Esophagus squamous epithelium (tissue), 5 donors: Measurements from ENCODE around the gene PLA2G4B. TPM values are rescaled to one million over a fixed set of nuclear protein-coding genes. Genes with fewer than 3 reads are reported as not detected.

Source experiments
- DNase-seq: peaks from one replicate; lab custom pipeline; 2025; lab: John Stamatoyannopoulos, UW
- H3K27ac ChIP-seq, 4 donors: fragments of 200-600 bp; sonication (generic); one replicate each; pipeline ENCODE4 v1.5.1; 2016 to 2019; ENCODE audit warnings: mild to moderate bottlenecking in 1 of 4
- H3K27me3 ChIP-seq, 4 donors: fragments of 200-600 bp; sonication (generic); 1 replicate in 3 of 4; 2 replicates in 1 of 4; pipeline versions ENCODE4 v1.5.1 to v1.6.0; 2017 to 2021; ENCODE audit warnings: antibody characterized with exemption in 1 of 4
- H3K36me3 ChIP-seq, 3 donors: fragments of 200-600 bp; sonication (generic); one replicate each; pipeline ENCODE4 v1.5.1; 2016 to 2019
- H3K4me1 ChIP-seq, 3 donors: fragments of 200-600 bp; sonication (generic); one replicate each; pipeline ENCODE4 v1.5.1; 2017 to 2019
- H3K4me3 ChIP-seq, 4 donors: fragments of 200-600 bp; sonication (generic); 1 replicate in 3 of 4; 2 replicates in 1 of 4; pipeline ENCODE4 v1.5.1; 2016 to 2019; ENCODE audit warnings: mild to moderate bottlenecking in 2 of 4, moderate library complexity in 1 of 4
- H3K9me3 ChIP-seq, 3 donors: fragments of 200-600 bp; sonication (generic); one replicate each; pipeline ENCODE4 v1.5.1; 2016 to 2019
- CTCF ChIP-seq, 6 experiments: fragments of 450-650 bp in 4 of 6; fragments of 200-600 bp in 2 of 6; sonication (generic) in 2 of 6; IDR thresholded peaks; one replicate each; pipeline ENCODE4 v1.5.1; 2016 to 2019; ENCODE audit warnings: antibody characterized with exemption in 6 of 6, mild to moderate bottlenecking in 4 of 6, moderate library complexity in 4 of 6
- POLR2A ChIP-seq, 4 donors: fragments of 450-650 bp; IDR thresholded peaks; one replicate each; pipeline ENCODE4 v1.6.1; 2017; ENCODE audit warnings: antibody characterized with exemption in 4 of 4, mild to moderate bottlenecking in 4 of 4, moderate library complexity in 3 of 4
- WGBS, 2 donors: methylation state at CpG; one replicate each; pipeline ENCODE4 v1.1.5; 2018; 5-methylcytosine and 5-hydroxymethylcytosine counted together
- intact Hi-C: fragments of 100-400 bp; cut with DNase I; formaldehyde crosslinking; loops from one replicate; pipeline ENCODE4 v1.15.0; 2022
- total RNA-seq, 4 donors: library from RNA; depleted of rRNA; stranded (reverse); fragments of >200 nt; gene quantifications; one replicate each; pipeline ENCODE4 v1.1.0, GENCODE V29; 2016
- donor health status: DM: yes; HTN: yes; CAD: no.

Gene PLA2G4B
- total RNA-seq, 4 donors from 2014 or later = 26.5 to 58.9 (median 39.7) TPM

GRCh38 chr15:41836073-41836472 is 2.6 kb upstream of the PLA2G4B start:
- 73% methylated on average over 2 of the region's 6 CpGs; no CpG with 5 or more reads in 1 of the 2 donors for WGBS, 2 donors
- intact Hi-C loops = no loop called here
- peaks cover 37 to 99% (median 52%) of the 10 kb centered on the region in 3 donors for H3K4me1 ChIP-seq

GRCh38 chr15:41836713-41837454 is 1.8 kb upstream of the PLA2G4B start:
- no peak for DNase-seq
- WGBS, 2 donors = 60 to 75% methylated on average over 1 to 7 of the region's 23 CpGs
- H3K4me1 ChIP-seq = peaks cover 38 to 99% (median 45%) of the 10 kb centered on the region in 3 donors
- no peaks in the 10 kb centered on the region for H3K9me3 ChIP-seq
- no peaks in the 10 kb centered on the region for H3K27me3 ChIP-seq
- H3K27ac ChIP-seq = peak overlapping the region; percentile 9 to 92 (median 85)
- TF ChIP-seq POLR2A (IDR thresholded peaks at IDR 0.05) = no peak
- TF ChIP-seq CTCF (IDR thresholded peaks at IDR 0.05) = no peak
- H3K36me3 ChIP-seq = peaks cover 4 to 73% (median 21%) of the 10 kb centered on the region in 3 donors
- H3K4me3 ChIP-seq = no peak overlapping the region
- intact Hi-C loops = no loop called here

More at GRCh38 chr15:41836073-41836472, 2.6 kb upstream of the PLA2G4B start:
- no peak for TF ChIP-seq POLR2A (IDR thresholded peaks at IDR 0.05)
- no peak for TF ChIP-seq CTCF (IDR thresholded peaks at IDR 0.05)
- H3K36me3 ChIP-seq = peaks cover 4 to 73% (median 16%) of the 10 kb centered on the region in 3 donors
- H3K4me3 ChIP-seq = no peak overlapping the region
- H3K27ac ChIP-seq = peak overlapping the region in 3 of 4 donors; percentile 85 to 92 (median 85)
- H3K27me3 ChIP-seq = no peaks in the 10 kb centered on the region
- H3K9me3 ChIP-seq = no peaks in the 10 kb centered on the region
- DNase-seq = no peak

GRCh38 chr15:41839781-41840491 is 1.3 kb downstream of the PLA2G4B start:
- DNase-seq = no peak
- Histone ChIP-seq H3K9me3 (no peaks in the 10 kb centered on the region), H3K27ac (peak overlapping the region; percentile 76 to 92 (median 88)), H3K4me3 (peak overlapping the region; percentile 6 to 40 (median 26)), H3K4me1 (peaks cover 27 to 71% (median 29%) of the 10 kb centered on the region in 3 donors), H3K27me3 (no peaks in the 10 kb centered on the region), H3K36me3 (peaks cover 9 to 85% (median 29%) of the 10 kb centered on the region in 3 donors)
- intact Hi-C loops = no loop called here
- 30 to 44% methylated on average over 2 to 6 of the region's 16 CpGs for WGBS, 2 donors
- TF ChIP-seq POLR2A (IDR thresholded peaks at IDR 0.05) (no peak), CTCF (IDR thresholded peaks at IDR 0.05) (no peak)

- no peak for DNase-seq
- intact Hi-C loops = no loop called here
- WGBS, 2 donors = 72 to 80% methylated on average over 13 to 14 of the region's 15 CpGs
- H3K4me1 ChIP-seq = peaks cover 27 to 64% (median 29%) of the 10 kb centered on the region in 3 donors
- peak overlapping the region in 1 of 4 donors; percentile 92 for H3K27ac ChIP-seq
- peak overlapping the region in 2 of 4 donors; percentile 34 to 40 for H3K4me3 ChIP-seq
- no peaks in the 10 kb centered on the region for H3K9me3 ChIP-seq
- H3K36me3 ChIP-seq = peaks cover 15 to 85% (median 31%) of the 10 kb centered on the region in 3 donors
- TF ChIP-seq POLR2A (IDR thresholded peaks at IDR 0.05) (no peak), CTCF (IDR thresholded peaks at IDR 0.05) (no peak)
- no peaks in the 10 kb centered on the region for H3K27me3 ChIP-seq
Measured at GRCh38 chr15:41840673-41841072, 2.0 kb downstream of the PLA2G4B start.
